Measurements from ENCODE around the gene TAMM41.
"Not testable (repeated sequence)": the region's sequence is repeated elsewhere in the genome, so short reads cannot be mapped to it uniquely, and the experiment has no call there.

Gene TAMM41, protein sequence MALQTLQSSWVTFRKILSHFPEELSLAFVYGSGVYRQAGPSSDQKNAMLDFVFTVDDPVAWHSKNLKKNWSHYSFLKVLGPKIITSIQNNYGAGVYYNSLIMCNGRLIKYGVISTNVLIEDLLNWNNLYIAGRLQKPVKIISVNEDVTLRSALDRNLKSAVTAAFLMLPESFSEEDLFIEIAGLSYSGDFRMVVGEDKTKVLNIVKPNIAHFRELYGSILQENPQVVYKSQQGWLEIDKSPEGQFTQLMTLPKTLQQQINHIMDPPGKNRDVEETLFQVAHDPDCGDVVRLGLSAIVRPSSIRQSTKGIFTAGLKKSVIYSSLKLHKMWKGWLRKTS

GRCh38 chr3:11846281-11847266 lies at the start of gene TAMM41:
Gene TAMM41 (minus strand): TSS chr3:11846885. CDS start chr3:11846636, 249 bp downstream.
- H3K4me3 ChIP-seq (ENCODE audit: low read length), result peak within 1 kb of the TSS; percentile 89
- no peaks in the 10 kb centered on the region for H3K27me3 ChIP-seq (ENCODE audit: control insufficient read depth, insufficient read depth, low read length)
- peaks cover 8% of the 10 kb centered on the region; the same call in 1 of the 2 replicates for H3K36me3 ChIP-seq (ENCODE audit: control insufficient read depth, insufficient read depth, low read length)
- no CpG with 5 or more reads among the region's 71 CpGs for WGBS (ENCODE audit: insufficient coverage, insufficient read length)
- H3K4me1 ChIP-seq (ENCODE audit: control insufficient read depth, insufficient read depth, low read length), result no peaks in the 10 kb centered on the region
- DNase-seq (ENCODE audit: low read depth, low spot score), result peak; percentile 63
- no peak within 1 kb of the TSS for H3K27ac ChIP-seq (ENCODE audit: low read length)
- H3K9me3 ChIP-seq (ENCODE audit: control insufficient read depth, insufficient read depth, low read length), result no peaks in the 10 kb centered on the region

DNA sequence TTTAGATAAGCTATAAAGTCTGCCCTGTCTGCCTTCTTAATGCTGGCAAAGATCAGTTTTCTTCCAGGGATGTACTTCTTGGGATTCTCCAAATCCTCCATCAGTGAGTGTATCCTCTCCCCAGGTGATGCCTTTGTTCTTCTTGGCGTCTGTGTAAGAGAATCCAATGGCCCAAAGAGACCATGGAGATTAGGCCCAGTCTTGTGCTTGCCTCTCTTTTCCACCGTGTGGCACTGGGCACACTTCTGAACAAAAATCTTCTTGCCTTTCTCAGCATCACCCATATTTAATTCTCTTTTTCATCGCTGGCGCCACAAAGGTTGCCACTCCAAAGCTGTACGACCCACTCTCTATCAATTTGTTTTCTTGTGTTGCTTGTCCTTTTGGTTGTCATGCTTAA lies 32.2 kb upstream of the TAMM41 start:
- no peaks in the 10 kb centered on the region for H3K9me3 ChIP-seq (ENCODE audit: control insufficient read depth, insufficient read depth, low read length)
- H3K27ac ChIP-seq (ENCODE audit: low read length), result no peak overlapping the region
- no peaks in the 10 kb centered on the region for H3K36me3 ChIP-seq (ENCODE audit: control insufficient read depth, insufficient read depth, low read length)
- H3K4me3 ChIP-seq (ENCODE audit: low read length), result no peak overlapping the region
- DNase-seq (ENCODE audit: low read depth, low spot score), result peak; percentile 5
- H3K27me3 ChIP-seq (ENCODE audit: control insufficient read depth, insufficient read depth, low read length), result no peaks in the 10 kb centered on the region
- H3K4me1 ChIP-seq (ENCODE audit: control insufficient read depth, insufficient read depth, low read length), result no peaks in the 10 kb centered on the region
- no CpG with 5 or more reads among the region's 5 CpGs for WGBS (ENCODE audit: insufficient coverage, insufficient read length)

DNA sequence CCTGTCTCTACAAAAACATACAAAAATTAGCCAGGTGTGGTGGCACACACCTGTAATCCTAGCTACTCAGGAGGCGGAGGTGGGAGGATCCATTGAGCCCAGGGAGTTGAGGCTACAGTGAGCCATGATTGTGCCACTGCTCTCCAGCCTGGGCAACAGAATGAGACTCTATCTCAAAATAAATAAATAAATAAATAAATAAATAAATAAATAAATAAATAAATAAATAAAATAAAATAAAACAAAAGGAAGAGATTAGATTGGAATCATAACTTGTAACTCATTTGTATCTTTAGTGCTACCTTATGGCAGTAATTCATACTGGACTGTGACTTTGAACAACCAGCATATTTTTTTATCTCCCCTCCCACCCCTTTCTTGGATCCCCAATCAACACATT lies 28.0 kb upstream of the TAMM41 start:
- H3K27ac ChIP-seq (ENCODE audit: low read length); H3K36me3 ChIP-seq (ENCODE audit: control insufficient read depth, insufficient read depth, low read length); DNase-seq (ENCODE audit: low read depth, low spot score); H3K27me3 ChIP-seq (ENCODE audit: control insufficient read depth, insufficient read depth, low read length); H3K9me3 ChIP-seq (ENCODE audit: control insufficient read depth, insufficient read depth, low read length); H3K4me3 ChIP-seq (ENCODE audit: low read length); H3K4me1 ChIP-seq (ENCODE audit: control insufficient read depth, insufficient read depth, low read length): not testable (repeated sequence)
- WGBS (ENCODE audit: insufficient coverage, insufficient read length), result no CpG with 5 or more reads among the region's 1 CpG

DNA sequence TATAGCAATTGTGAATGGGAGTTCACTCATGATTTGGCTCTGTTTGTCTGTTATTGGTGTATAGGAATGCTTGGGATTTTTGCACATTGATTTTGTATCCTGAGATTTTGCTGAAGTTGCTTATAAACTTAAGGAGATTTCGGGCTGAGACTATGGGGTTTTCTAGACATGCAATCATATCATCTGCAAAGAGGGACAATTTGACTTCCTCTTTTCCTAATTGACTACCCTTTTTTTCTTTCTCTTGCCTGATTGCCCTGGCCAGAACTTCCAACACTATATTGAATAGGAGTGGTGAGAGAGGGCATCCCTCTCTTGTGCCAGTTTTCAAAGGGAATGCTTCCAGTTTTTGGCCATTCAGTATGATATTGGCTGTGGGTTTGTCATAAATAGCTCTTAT lies 17.1 kb upstream of the TAMM41 start:
- WGBS (ENCODE audit: insufficient coverage, insufficient read length), result no CpG with 5 or more reads among the region's 1 CpG

DNA sequence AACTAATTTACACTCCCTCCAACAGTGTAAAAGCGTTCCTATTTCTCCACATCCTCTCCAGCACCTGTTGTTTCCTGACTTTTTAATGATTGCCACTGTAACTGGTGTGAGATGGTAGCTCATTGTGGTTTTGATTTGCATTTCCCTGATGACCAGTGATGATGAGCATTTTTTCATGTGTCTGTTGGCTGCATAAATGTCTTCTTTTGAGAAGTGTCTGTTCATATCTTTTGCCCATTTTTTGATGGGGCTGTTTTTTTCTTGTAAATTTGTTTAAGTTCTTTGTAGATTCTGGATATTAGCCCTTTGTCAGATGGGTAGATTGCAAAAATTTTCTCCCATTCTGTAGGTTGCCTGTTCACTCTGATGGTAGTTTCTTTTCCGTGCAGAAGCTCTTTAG lies 15.9 kb upstream of the TAMM41 start:
- no CpG with 5 or more reads among the region's 2 CpGs for WGBS (ENCODE audit: insufficient coverage, insufficient read length)
- H3K4me1 ChIP-seq (ENCODE audit: control insufficient read depth, insufficient read depth, low read length); H3K27me3 ChIP-seq (ENCODE audit: control insufficient read depth, insufficient read depth, low read length); H3K27ac ChIP-seq (ENCODE audit: low read length); H3K9me3 ChIP-seq (ENCODE audit: control insufficient read depth, insufficient read depth, low read length); H3K36me3 ChIP-seq (ENCODE audit: control insufficient read depth, insufficient read depth, low read length); H3K4me3 ChIP-seq (ENCODE audit: low read length); DNase-seq (ENCODE audit: low read depth, low spot score): not testable (repeated sequence)

More for the DNA sequence above, 17.1 kb upstream of the TAMM41 start:
- not testable (repeated sequence) for H3K27ac ChIP-seq (ENCODE audit: low read length); H3K4me1 ChIP-seq (ENCODE audit: control insufficient read depth, insufficient read depth, low read length); H3K9me3 ChIP-seq (ENCODE audit: control insufficient read depth, insufficient read depth, low read length); H3K4me3 ChIP-seq (ENCODE audit: low read length); DNase-seq (ENCODE audit: low read depth, low spot score); H3K36me3 ChIP-seq (ENCODE audit: control insufficient read depth, insufficient read depth, low read length); H3K27me3 ChIP-seq (ENCODE audit: control insufficient read depth, insufficient read depth, low read length)

- not testable (repeated sequence) for H3K4me3 ChIP-seq (ENCODE audit: low read length); H3K4me1 ChIP-seq (ENCODE audit: control insufficient read depth, insufficient read depth, low read length); DNase-seq (ENCODE audit: low read depth, low spot score); H3K9me3 ChIP-seq (ENCODE audit: control insufficient read depth, insufficient read depth, low read length); H3K36me3 ChIP-seq (ENCODE audit: control insufficient read depth, insufficient read depth, low read length); H3K27me3 ChIP-seq (ENCODE audit: control insufficient read depth, insufficient read depth, low read length); H3K27ac ChIP-seq (ENCODE audit: low read length)
- WGBS (ENCODE audit: insufficient coverage, insufficient read length), result no CpG with 5 or more reads among the region's 6 CpGs
Measured at GRCh38 chr3:11862145-11862544, 15.5 kb upstream of the TAMM41 start.

- not testable (repeated sequence) for H3K9me3 ChIP-seq (ENCODE audit: control insufficient read depth, insufficient read depth, low read length); H3K4me1 ChIP-seq (ENCODE audit: control insufficient read depth, insufficient read depth, low read length); H3K4me3 ChIP-seq (ENCODE audit: low read length); H3K27me3 ChIP-seq (ENCODE audit: control insufficient read depth, insufficient read depth, low read length); DNase-seq (ENCODE audit: low read depth, low spot score); H3K27ac ChIP-seq (ENCODE audit: low read length); H3K36me3 ChIP-seq (ENCODE audit: control insufficient read depth, insufficient read depth, low read length)
- no CpG with 5 or more reads among the region's 1 CpG for WGBS (ENCODE audit: insufficient coverage, insufficient read length)
Measured at GRCh38 chr3:11860213-11860612, 13.5 kb upstream of the TAMM41 start.

- no CpG with 5 or more reads among the region's 5 CpGs for WGBS (ENCODE audit: insufficient coverage, insufficient read length)
Measured at GRCh38 chr3:11853450-11853849, 6.8 kb upstream of the TAMM41 start.

DNA sequence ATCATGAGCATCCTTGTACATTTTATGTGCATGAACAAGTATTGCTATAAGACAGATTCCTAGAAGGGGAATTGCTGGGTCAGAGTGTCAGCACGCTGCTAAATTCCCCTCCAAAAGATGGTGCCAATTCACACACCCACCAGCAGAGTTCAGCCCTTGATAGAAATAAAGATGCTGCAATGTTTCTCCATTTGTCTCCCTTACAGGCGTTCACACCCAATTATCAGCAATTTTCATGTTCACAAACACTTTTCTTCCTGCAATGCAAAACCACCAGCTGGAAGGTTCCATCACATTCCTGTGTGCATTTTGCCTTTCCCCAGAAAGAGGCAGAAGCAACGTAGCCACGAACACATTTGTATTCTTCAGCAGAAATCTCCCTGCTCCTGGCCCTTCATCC lies 3.3 kb upstream of the TAMM41 start:
- no CpG with 5 or more reads among the region's 4 CpGs for WGBS (ENCODE audit: insufficient coverage, insufficient read length)
- Histone ChIP-seq H3K9me3 (ENCODE audit: control insufficient read depth, insufficient read depth, low read length) (no peaks in the 10 kb centered on the region), H3K27ac (ENCODE audit: low read length) (no peak overlapping the region), H3K27me3 (ENCODE audit: control insufficient read depth, insufficient read depth, low read length) (no peaks in the 10 kb centered on the region), H3K4me1 (ENCODE audit: control insufficient read depth, insufficient read depth, low read length) (no peaks in the 10 kb centered on the region), H3K36me3 (ENCODE audit: control insufficient read depth, insufficient read depth, low read length) (no peaks in the 10 kb centered on the region), H3K4me3 (ENCODE audit: low read length) (no peak overlapping the region)
- DNase-seq (ENCODE audit: low read depth, low spot score), result no peak

More at GRCh38 chr3:11853450-11853849, 6.8 kb upstream of the TAMM41 start:
- Histone ChIP-seq H3K4me3 (ENCODE audit: low read length) (no peak overlapping the region), H3K4me1 (ENCODE audit: control insufficient read depth, insufficient read depth, low read length) (no peaks in the 10 kb centered on the region), H3K36me3 (ENCODE audit: control insufficient read depth, insufficient read depth, low read length) (no peaks in the 10 kb centered on the region), H3K27me3 (ENCODE audit: control insufficient read depth, insufficient read depth, low read length) (no peaks in the 10 kb centered on the region), H3K27ac (ENCODE audit: low read length) (no peak overlapping the region), H3K9me3 (ENCODE audit: control insufficient read depth, insufficient read depth, low read length) (no peaks in the 10 kb centered on the region; the same call in 1 of the 2 replicates)
- DNase-seq (ENCODE audit: low read depth, low spot score), result no peak

DNA sequence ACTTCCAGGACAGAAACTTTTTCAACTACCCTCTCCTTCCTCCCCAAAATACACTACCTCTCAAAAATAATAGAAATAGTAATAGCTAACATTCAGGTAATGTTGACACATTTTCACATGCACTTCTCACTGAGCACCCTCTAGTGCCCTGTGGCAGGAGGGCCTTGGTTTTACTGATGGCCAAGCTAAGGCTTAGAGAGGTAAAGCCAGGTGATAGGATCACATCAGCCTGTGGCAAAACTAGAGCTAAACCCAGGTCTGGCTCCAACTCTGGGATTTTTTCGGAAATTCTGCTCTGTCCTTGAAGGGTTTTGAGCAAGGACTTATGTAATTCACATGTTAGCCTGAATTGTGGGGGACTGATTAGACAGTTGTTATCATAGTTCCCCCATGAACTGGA lies 922 bp upstream of the TAMM41 start:
- H3K9me3 ChIP-seq (ENCODE audit: control insufficient read depth, insufficient read depth, low read length), result no peaks in the 10 kb centered on the region
- no peak overlapping the region for H3K4me3 ChIP-seq (ENCODE audit: low read length)
- no CpG with 5 or more reads among the region's 1 CpG for WGBS (ENCODE audit: insufficient coverage, insufficient read length)
- no peaks in the 10 kb centered on the region for H3K27me3 ChIP-seq (ENCODE audit: control insufficient read depth, insufficient read depth, low read length)
- peaks cover 4% of the 10 kb centered on the region; the same call in 1 of the 2 replicates for H3K36me3 ChIP-seq (ENCODE audit: control insufficient read depth, insufficient read depth, low read length)
- no peak overlapping the region for H3K27ac ChIP-seq (ENCODE audit: low read length)
- no peaks in the 10 kb centered on the region for H3K4me1 ChIP-seq (ENCODE audit: control insufficient read depth, insufficient read depth, low read length)
- DNase-seq (ENCODE audit: low read depth, low spot score), result no peak
